ENCODE data around the gene MERTK. TPM values are rescaled to one million over a fixed set of nuclear protein-coding genes. Genes with fewer than 3 reads are reported as not detected.

The MERTK gene
- 3.0 to 4.3 TPM (median 3.3 TPM) in 5 replicates for total RNA-seq (2022; extraction: Qiagen RNA extraction)

DNA sequence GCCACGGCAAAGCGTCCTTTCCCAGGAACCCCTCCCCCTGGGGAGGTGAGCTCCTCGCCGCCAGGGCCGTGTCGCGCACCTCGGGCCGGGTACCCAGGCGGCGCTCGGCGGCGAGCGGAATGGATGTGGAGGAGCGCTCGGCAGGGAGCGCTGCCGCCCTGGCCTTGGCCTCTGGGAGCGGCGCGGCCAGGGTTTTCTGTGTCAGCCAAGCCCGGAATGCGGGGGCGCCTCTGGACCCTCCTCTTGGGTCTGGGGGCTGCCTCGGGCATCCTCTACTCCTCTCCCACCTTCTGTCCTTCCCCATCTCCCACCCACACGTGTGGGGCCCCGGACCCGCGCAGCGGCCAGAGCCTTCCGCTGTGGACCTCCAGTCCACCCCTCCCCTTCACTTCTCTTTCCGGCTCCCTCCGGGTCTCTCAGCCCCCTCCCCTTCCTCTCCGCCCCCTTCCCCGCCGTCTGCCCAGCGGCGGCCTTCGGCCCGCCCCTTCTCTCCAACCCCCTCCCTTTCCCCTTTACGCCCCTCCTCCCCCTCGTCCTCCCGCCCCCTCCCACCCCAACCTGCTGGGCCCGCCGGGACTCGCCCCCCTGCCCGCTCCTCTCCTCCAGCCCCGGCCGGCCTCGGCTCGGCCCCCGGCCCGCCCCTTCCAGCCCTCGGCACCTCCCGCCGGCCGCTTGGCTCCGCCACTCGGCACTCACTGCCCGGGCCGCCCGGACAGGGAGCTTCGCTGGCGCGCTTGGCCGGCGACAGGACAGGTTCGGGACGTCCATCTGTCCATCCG lies at the start of gene MERTK:
Gene MERTK (plus strand): TSS at position 684 of the 779 bp plus-strand sequence. CDS start 129 bp downstream, outside the sequence.

DNA sequence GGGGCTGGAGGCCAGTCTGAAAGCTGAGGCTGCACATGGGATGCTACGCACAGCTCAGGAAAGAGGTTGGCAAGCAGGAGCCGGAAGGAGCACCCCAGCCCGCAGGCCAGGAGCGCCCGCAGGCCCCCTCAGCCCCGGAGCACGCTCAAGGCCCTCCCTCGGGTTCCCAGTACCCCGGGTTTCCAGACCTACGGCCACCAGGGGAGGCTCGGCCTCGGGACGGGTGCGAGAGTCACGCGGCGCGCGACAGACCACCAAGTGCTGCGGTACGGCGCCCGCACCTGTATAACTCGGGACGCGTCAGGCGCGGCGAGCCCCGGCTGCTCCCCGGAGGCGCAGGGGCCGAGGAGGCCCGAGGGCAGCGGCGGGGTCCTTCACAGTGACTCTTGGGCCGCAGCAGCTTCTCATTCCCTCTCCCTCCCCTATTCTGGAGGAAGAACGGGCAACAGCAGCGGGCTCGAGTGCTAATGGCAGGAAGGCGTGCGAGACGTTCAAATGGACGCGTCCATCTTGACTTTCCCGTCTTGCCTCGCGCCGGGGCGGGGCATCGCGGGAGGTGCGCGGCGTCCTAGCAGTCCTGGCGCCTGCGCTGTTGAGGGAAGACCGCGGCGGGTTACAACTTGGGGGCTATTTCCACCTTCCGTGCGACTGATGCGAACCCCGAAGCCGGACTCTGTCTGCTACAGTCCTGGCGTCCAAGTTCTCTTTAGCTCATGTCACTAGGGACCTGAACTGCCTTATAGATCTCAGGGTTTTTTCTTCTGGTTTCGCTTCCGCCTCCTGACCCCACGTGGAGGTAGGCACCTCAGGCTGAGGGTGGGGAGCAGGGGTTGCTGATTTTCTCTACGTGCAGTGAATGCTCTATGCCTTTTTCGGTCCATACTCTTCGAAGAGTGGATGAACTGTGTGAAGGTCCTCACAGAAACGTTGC lies 14.5 kb upstream of the MERTK start, which contains the start of gene ANAPC1:
Gene ANAPC1 (minus strand): TSS at position 533 of the 931 bp plus-strand sequence. CDS start 3,368 bp downstream, outside the sequence.

DNA sequence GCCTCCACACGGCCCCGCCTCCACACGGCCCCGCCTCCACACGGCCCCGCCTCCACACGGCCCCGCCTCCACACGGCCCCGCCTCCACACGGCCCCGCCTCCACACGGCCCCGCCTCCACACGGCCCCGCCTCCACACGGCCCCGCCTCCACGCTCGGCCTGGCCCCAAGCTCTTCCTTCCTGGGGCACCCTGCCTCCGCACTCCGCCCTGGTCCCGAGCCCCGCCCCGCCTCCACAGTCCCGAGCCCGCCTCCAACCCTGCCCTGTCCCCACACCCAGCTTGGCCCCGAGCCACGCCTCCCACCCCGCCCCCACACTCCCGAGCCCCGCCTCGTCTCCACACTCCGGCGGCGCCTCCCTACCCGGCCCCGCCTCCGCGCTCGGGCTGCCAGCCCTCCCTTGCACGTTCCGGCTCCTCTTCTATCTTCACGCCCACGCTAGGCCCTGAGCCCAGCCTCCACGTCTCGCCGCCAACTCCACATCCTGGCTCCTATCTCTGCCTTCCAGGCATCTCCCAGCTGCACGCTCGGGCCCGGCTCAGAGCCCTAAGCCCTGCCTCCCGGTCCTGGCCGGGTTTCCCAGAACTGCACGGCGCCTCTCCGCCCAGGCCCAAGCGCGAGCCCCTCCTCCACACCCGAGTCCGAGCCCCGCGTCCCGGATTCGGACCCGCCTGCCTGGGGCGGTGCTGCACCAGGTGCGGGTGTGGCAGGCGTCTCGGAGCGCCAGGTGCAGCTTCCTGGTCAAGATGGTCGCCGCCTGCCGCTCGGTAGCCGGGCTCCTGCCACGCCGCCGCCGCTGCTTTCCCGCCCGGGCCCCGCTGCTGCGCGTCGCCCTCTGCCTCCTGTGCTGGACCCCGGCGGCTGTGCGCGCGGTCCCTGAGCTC lies 156.7 kb downstream of the MERTK start, which contains the start of gene TMEM87B:
Gene TMEM87B (plus strand): TSS at position 423 of the 883 bp plus-strand sequence. CDS start 323 bp downstream, at position 746.

Other genes with a start within 250 kb of the MERTK start
- 23.4 to 39.9 TPM (median 27.6 TPM) in 5 replicates for gene ANAPC1, start 14.4 kb upstream of the MERTK start, total RNA-seq (2022; extraction: Qiagen RNA extraction)
- 13.2 to 19.9 TPM (median 16.4 TPM) in 5 replicates for gene TMEM87B, start 156.7 kb downstream of the MERTK start, total RNA-seq (2022; extraction: Qiagen RNA extraction)
- gene FBLN7, start 239.8 kb downstream of the MERTK start, total RNA-seq (2022; extraction: Qiagen RNA extraction) = 0.37 to 0.67 TPM (median 0.53 TPM) in 5 replicates

Measured in A549 treated with AZD2906 at 1 μM for 4 hours (cell line).